Thyroid gland (tissue), 4 donors: Measurements from ENCODE around the gene TAS2R38. TPM values are rescaled to one million over a fixed set of nuclear protein-coding genes. Genes with fewer than 3 reads are reported as not detected.

ENCODE experiments used
- DNase-seq, 2 donors: peaks; one replicate each; pipeline ENCODE4 v3.0.0-alpha.2; 2019
- H3K27ac ChIP-seq, 3 donors: fragments of 200-600 bp; sonication (generic); 1 replicate in 2 of 3; 2 replicates in 1 of 3; pipeline ENCODE4 v1.5.1; 2016 to 2019; ENCODE audit warnings: mild to moderate bottlenecking in 1 of 3, moderate library complexity in 1 of 3
- H3K27me3 ChIP-seq: fragments of 200-600 bp; sonication (generic); one replicate; pipeline ENCODE4 v1.5.1; 2019
- H3K36me3 ChIP-seq, 2 donors: fragments of 200-600 bp; sonication (generic); one replicate each; pipeline ENCODE4 v1.5.1; 2016 to 2019
- H3K4me1 ChIP-seq, 2 donors: fragments of 200-600 bp; sonication (generic); one replicate each; pipeline ENCODE4 v1.5.1; 2017 to 2019
- H3K4me3 ChIP-seq, 3 donors: fragments of 200-600 bp; sonication (generic); replicated peaks in 1 of 3; 1 replicate in 2 of 3; 2 replicates in 1 of 3; pipeline ENCODE4 v1.5.1; 2016; ENCODE audit warnings: mild to moderate bottlenecking in 1 of 3
- H3K9me3 ChIP-seq: fragments of 200-600 bp; sonication (generic); one replicate; pipeline ENCODE4 v1.5.1; 2017
- CTCF ChIP-seq, 6 experiments: fragments of 200-600 bp in 3 of 6; fragments of 450-650 bp in 3 of 6; sonication (generic) in 3 of 6; IDR thresholded peaks; one replicate each; pipeline ENCODE4 v1.5.1; 2016 to 2019; ENCODE audit warnings: antibody characterized with exemption in 6 of 6, mild to moderate bottlenecking in 2 of 6, inconsistent platforms in 1 of 6, moderate library complexity in 1 of 6
- POLR2A ChIP-seq, 2 donors: fragments of 450-650 bp; IDR thresholded peaks; one replicate each; pipeline ENCODE4 v1.6.1; 2017; ENCODE audit warnings: antibody characterized with exemption in 2 of 2, mild to moderate bottlenecking in 2 of 2, moderate library complexity in 1 of 2
- WGBS, 2 donors: methylation state at CpG; one replicate each; pipeline ENCODE4 v1.1.5; 2017; 5-methylcytosine and 5-hydroxymethylcytosine counted together
- intact Hi-C: fragments of 100-400 bp; cut with DNase I; formaldehyde crosslinking; loops from one replicate; pipeline ENCODE4 v1.15.1; 2023
- total RNA-seq, 4 donors: library from RNA; depleted of rRNA; stranded (reverse); fragments of >200 nt; gene quantifications; one replicate each; pipeline ENCODE4 v1.2.3, GENCODE V29; 2016

The TAS2R38 gene
- total RNA-seq, 4 donors from 2014 or later: not detected

GRCh38 chr7:141949451-141949850 is 24.1 kb downstream of the TAS2R38 start:
- intact Hi-C loops: no loop called here

GRCh38 chr7:141949021-141949420 is 24.6 kb downstream of the TAS2R38 start:
- no peaks in the 10 kb centered on the region for H3K27me3 ChIP-seq
- H3K9me3 ChIP-seq: no peaks in the 10 kb centered on the region
- no peak overlapping the region for H3K4me3 ChIP-seq
- TF ChIP-seq POLR2A (IDR thresholded peaks at IDR 0.05): no peak
- no peak for TF ChIP-seq CTCF (IDR thresholded peaks at IDR 0.05)
- intact Hi-C loops: no loop called here
- no peak for DNase-seq
- 77 to 91% methylated on average over 2 of the region's 2 CpGs for WGBS, 2 donors
- no peaks in the 10 kb centered on the region for H3K36me3 ChIP-seq
- H3K4me1 ChIP-seq: no peaks in the 10 kb centered on the region
- no peak overlapping the region for H3K27ac ChIP-seq

More at GRCh38 chr7:141949451-141949850, 24.1 kb downstream of the TAS2R38 start:
- Histone ChIP-seq H3K27ac (no peak overlapping the region), H3K9me3 (no peaks in the 10 kb centered on the region), H3K4me1 (no peaks in the 10 kb centered on the region), H3K36me3 (no peaks in the 10 kb centered on the region), H3K4me3 (no peak overlapping the region), H3K27me3 (no peaks in the 10 kb centered on the region)
- no peak for DNase-seq
- TF ChIP-seq POLR2A (IDR thresholded peaks at IDR 0.05) (no peak), CTCF (IDR thresholded peaks at IDR 0.05) (no peak)
- 57 to 66% methylated on average over 2 of the region's 2 CpGs for WGBS, 2 donors

GRCh38 chr7:141946796-141947195 is 26.8 kb downstream of the TAS2R38 start, which contains the start of gene CLEC5A:
CLEC5A (minus strand) TSS chr7:141946974; CDS start chr7:141946292, 682 bp downstream.
- WGBS, 2 donors: 80 to 85% methylated on average over 3 of the region's 3 CpGs
- H3K27me3 ChIP-seq: no peaks in the 10 kb centered on the region
- intact Hi-C loops: no loop called here
- no peaks in the 10 kb centered on the region for H3K4me1 ChIP-seq
- no peaks in the 10 kb centered on the region for H3K9me3 ChIP-seq
- no peak within 1 kb of the TSS for H3K4me3 ChIP-seq
- no peak for DNase-seq
- no peak for TF ChIP-seq POLR2A (IDR thresholded peaks at IDR 0.05)
- no peak for TF ChIP-seq CTCF (IDR thresholded peaks at IDR 0.05)
- no peaks in the 10 kb centered on the region for H3K36me3 ChIP-seq
- no peak within 1 kb of the TSS for H3K27ac ChIP-seq

GRCh38 chr7:141945356-141945755 is 28.2 kb downstream of the TAS2R38 start:
- TF ChIP-seq CTCF (IDR thresholded peaks at IDR 0.05) (no peak), POLR2A (IDR thresholded peaks at IDR 0.05) (no peak)
- no peaks in the 10 kb centered on the region for H3K36me3 ChIP-seq
- no peak overlapping the region for H3K27ac ChIP-seq
- no peak overlapping the region for H3K4me3 ChIP-seq
- H3K4me1 ChIP-seq: no peaks in the 10 kb centered on the region
- WGBS, 2 donors: 67 to 73% methylated on average over 3 of the region's 3 CpGs
- DNase-seq: no peak
- intact Hi-C loops: no loop called here
- no peaks in the 10 kb centered on the region for H3K9me3 ChIP-seq
- H3K27me3 ChIP-seq: no peaks in the 10 kb centered on the region

GRCh38 chr7:141944811-141945210 is 28.8 kb downstream of the TAS2R38 start:
- H3K9me3 ChIP-seq: no peaks in the 10 kb centered on the region
- H3K4me3 ChIP-seq: no peak overlapping the region
- TF ChIP-seq POLR2A (IDR thresholded peaks at IDR 0.05) (no peak), CTCF (IDR thresholded peaks at IDR 0.05) (no peak)
- no peak overlapping the region for H3K27ac ChIP-seq
- no peaks in the 10 kb centered on the region for H3K4me1 ChIP-seq
- DNase-seq: no peak
- no peaks in the 10 kb centered on the region for H3K36me3 ChIP-seq
- no peaks in the 10 kb centered on the region for H3K27me3 ChIP-seq
- intact Hi-C loops: no loop called here
- 81 to 86% methylated on average over 3 of the region's 3 CpGs for WGBS, 2 donors
